GM12892 (cell line): Measurements from ENCODE around the gene SECISBP2L.

Experiments
- POLR2A ChIP-seq: IDR thresholded peaks from 2 replicates; pipeline ENCODE4 v1.6.1; 2011; ENCODE audit warnings: low read depth, low read length, control low read depth
- POLR2AphosphoS5 ChIP-seq: IDR thresholded peaks from 2 replicates; pipeline ENCODE4 v1.6.1; 2011; ENCODE audit warnings: low read depth, low read length, control low read depth
- TAF1 ChIP-seq: IDR thresholded peaks from 2 replicates; pipeline ENCODE4 v1.6.1; 2011; ENCODE audit warnings: low read depth, mild to moderate bottlenecking, control low read depth, low read length, borderline replicate concordance

- TF ChIP-seq POLR2AphosphoS5 (no peak), POLR2A (no peak), TAF1 (no peak)
These were observed 14.4 kb downstream of the SECISBP2L start for GRCh38 chr15:49031804-49032203.
